HepG2 (cell line): Measurements from ENCODE around the gene ZNF22. TPM values are rescaled to one million over a fixed set of nuclear protein-coding genes. Genes with fewer than 3 reads are reported as not detected.

Experiments used
- E2F2 ChIP-seq: sonication (generic); formaldehyde crosslinking; IDR thresholded peaks from 2 replicates; pipeline ENCODE4 v1.4.0; 2020; ENCODE audit warnings: missing genetic modification reagents, borderline replicate concordance
- FOSL2 ChIP-seq: sonication (generic); formaldehyde crosslinking; IDR thresholded peaks from 2 replicates; pipeline ENCODE4 v1.4.0; 2020; ENCODE audit warnings: missing genetic modification reagents
- JUND ChIP-seq: sonication (generic); formaldehyde crosslinking; IDR thresholded peaks from 2 replicates; pipeline ENCODE4 v1.8.0; 2022; ENCODE audit warnings: mild to moderate bottlenecking, missing genetic modification reagents
- KAT7 ChIP-seq: IDR thresholded peaks from 2 replicates; pipeline ENCODE4 v1.6.1; 2018; ENCODE audit warnings: borderline replicate concordance, missing compliant biosample characterization
- ONECUT2 ChIP-seq: sonication (generic); formaldehyde crosslinking; IDR thresholded peaks from 2 replicates; pipeline ENCODE4 v1.4.0; 2020; ENCODE audit warnings: missing genetic modification reagents
- RXRB ChIP-seq: IDR thresholded peaks from 2 replicates; pipeline ENCODE4 v1.6.1; 2016; ENCODE audit warnings: borderline replicate concordance, missing genetic modification reagents, missing compliant biosample characterization
- ZEB1 ChIP-seq: IDR thresholded peaks from 2 replicates; pipeline ENCODE4 v1.6.1; 2012; ENCODE audit warnings: mild to moderate bottlenecking, low read depth, inconsistent platforms; ENCODE audit not compliant: insufficient replicate concordance
- ZFYVE20 ChIP-seq: sonication (generic); formaldehyde crosslinking; IDR thresholded peaks from 2 replicates; pipeline ENCODE4 v1.8.0; 2023; ENCODE audit warnings: low read depth, mild to moderate bottlenecking, moderate library complexity, missing genetic modification reagents, borderline replicate concordance
- ZNF101 ChIP-seq: sonication (generic); formaldehyde crosslinking; IDR thresholded peaks from 2 replicates; pipeline ENCODE4 v1.4.0; 2020; ENCODE audit warnings: mild to moderate bottlenecking, low read depth, missing genetic modification reagents, borderline replicate concordance
- ZNF160 ChIP-seq: sonication (generic); formaldehyde crosslinking; IDR thresholded peaks from 2 replicates; pipeline ENCODE4 v1.8.0; 2022; ENCODE audit warnings: mild to moderate bottlenecking, inconsistent platforms, missing genetic modification reagents
- ZNF260 ChIP-seq: sonication (generic); formaldehyde crosslinking; IDR thresholded peaks from 2 replicates; pipeline ENCODE4 v1.4.0; 2020; ENCODE audit warnings: missing genetic modification reagents, low read depth, mild to moderate bottlenecking, borderline replicate concordance
- ZNF350 ChIP-seq: sonication (generic); formaldehyde crosslinking; IDR thresholded peaks from 2 replicates; pipeline ENCODE4 v1.4.0; 2020; ENCODE audit warnings: mild to moderate bottlenecking, low read depth, missing genetic modification reagents, borderline replicate concordance
- ZSCAN31 ChIP-seq: sonication (generic); formaldehyde crosslinking; IDR thresholded peaks from 2 replicates; pipeline ENCODE4 v1.5.0; 2020; ENCODE audit warnings: low read depth, mild to moderate bottlenecking, missing genetic modification reagents
- polyA plus RNA-seq, 8 experiments: library from polyadenylated mRNA; depleted of rRNA in 3 of 8; stranded (reverse) in 7 of 8; unstranded in 1 of 8; fragments of >200 nt; fragmentation: Illumina TruSeq in 4 of 8; extraction: Trizol in 4 of 8; gene quantifications; 2 replicates each; pipeline versions ENCODE4 v1.2.1 to v1.2.3, GENCODE V29; 2011 to 2016; ENCODE audit warnings: low read depth in 4 of 8, missing spikeins in 1 of 8, mixed read lengths in 1 of 8; ENCODE audit not compliant: insufficient read depth in 1 of 8
- total RNA-seq, 5 experiments: library from RNA; depleted of rRNA; stranded (reverse); fragments of >200 nt; fragmentation: Illumina TruSeq; extraction: Trizol; gene quantifications; 2 replicates each; pipeline ENCODE4 v1.2.3, GENCODE V29; 2016; ENCODE audit warnings: low read depth in 1 of 5
- TF ChIP-seq, protein P1 (sequence below): sonication (generic); formaldehyde crosslinking; conservative IDR thresholded peaks from 2 replicates; pipeline ENCODE4 v1.4.0; 2020; ENCODE audit warnings: missing genetic modification reagents
- TF ChIP-seq, protein P2 (sequence below): sonication (generic); formaldehyde crosslinking; IDR thresholded peaks from 2 replicates; pipeline ENCODE4 v1.5.0; 2020; ENCODE audit warnings: missing genetic modification reagents
- TF ChIP-seq, protein P3 (sequence below): sonication (generic); formaldehyde crosslinking; IDR thresholded peaks from 2 replicates; pipeline ENCODE4 v1.4.0; 2020; ENCODE audit warnings: missing genetic modification reagents
- TF ChIP-seq, protein P4 (sequence below): sonication (generic); formaldehyde crosslinking; IDR thresholded peaks from 2 replicates; pipeline ENCODE4 v1.4.0; 2020; ENCODE audit warnings: missing genetic modification reagents

The ZNF22 gene
- total and polyA plus RNA-seq, 2 of the 13 experiments (the other 11 are each of a cell fraction or from before 2014, with no cell fraction given) = 0.40 to 1.3 TPM

DNA sequence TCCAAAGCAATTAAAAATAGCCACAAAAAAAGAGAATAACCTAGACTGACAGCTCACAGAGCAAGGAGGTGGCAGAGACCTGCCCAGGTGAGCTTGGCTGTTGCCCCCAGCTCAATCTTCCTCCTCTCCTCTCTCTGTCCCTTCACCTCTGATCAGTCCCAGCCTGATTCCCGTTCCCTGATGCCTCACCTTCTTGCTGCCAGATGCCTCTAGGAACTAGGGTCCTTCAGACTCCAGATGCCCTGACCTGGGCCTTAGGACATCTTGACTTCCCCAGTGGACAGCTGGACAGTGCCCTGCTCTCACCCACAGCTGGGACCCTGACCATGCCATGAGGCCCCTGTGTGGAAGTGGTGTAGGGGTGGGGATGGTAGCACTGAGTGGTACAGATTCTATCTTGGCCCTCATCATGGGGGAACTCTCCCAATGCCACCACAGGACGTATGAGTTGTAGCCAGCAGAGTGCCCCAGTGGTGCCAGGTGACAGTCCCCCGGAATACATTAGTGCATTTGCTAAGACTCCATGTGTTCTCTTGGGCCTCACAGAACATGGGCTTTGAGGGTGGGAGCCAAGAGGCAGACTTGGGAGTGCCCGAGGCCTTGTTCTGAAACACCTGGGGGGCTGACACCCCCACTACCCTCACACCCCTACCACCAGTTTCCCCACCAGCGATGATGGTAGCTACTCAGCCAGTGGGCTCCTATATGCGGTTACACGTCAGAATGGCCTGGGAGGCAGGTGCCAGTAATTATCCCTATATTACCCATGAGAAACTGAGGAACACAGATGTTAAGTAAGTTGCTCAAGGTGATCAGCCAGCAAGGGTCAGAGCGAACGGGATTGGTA lies 24.1 kb upstream of the ZNF22 start (continued):
- TF ChIP-seq, protein P1, sequence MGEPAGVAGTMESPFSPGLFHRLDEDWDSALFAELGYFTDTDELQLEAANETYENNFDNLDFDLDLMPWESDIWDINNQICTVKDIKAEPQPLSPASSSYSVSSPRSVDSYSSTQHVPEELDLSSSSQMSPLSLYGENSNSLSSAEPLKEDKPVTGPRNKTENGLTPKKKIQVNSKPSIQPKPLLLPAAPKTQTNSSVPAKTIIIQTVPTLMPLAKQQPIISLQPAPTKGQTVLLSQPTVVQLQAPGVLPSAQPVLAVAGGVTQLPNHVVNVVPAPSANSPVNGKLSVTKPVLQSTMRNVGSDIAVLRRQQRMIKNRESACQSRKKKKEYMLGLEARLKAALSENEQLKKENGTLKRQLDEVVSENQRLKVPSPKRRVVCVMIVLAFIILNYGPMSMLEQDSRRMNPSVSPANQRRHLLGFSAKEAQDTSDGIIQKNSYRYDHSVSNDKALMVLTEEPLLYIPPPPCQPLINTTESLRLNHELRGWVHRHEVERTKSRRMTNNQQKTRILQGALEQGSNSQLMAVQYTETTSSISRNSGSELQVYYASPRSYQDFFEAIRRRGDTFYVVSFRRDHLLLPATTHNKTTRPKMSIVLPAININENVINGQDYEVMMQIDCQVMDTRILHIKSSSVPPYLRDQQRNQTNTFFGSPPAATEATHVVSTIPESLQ (CRISPR knock-in tag) = no peak
- peak; percentile 55; the same call in 1 of the 2 replicates for TF ChIP-seq FOSL2 (CRISPR knock-in tag)
- TF ChIP-seq, protein P2, sequence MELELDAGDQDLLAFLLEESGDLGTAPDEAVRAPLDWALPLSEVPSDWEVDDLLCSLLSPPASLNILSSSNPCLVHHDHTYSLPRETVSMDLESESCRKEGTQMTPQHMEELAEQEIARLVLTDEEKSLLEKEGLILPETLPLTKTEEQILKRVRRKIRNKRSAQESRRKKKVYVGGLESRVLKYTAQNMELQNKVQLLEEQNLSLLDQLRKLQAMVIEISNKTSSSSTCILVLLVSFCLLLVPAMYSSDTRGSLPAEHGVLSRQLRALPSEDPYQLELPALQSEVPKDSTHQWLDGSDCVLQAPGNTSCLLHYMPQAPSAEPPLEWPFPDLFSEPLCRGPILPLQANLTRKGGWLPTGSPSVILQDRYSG (CRISPR knock-in tag) = 0 out of 2 replicates have a peak, but pooled peaks have one; percentile 8
- TF ChIP-seq ZEB1 = peak; percentile 15
- TF ChIP-seq ZSCAN31 (CRISPR knock-in tag) = peak; percentile 57; the same call in 1 of the 2 replicates
- peak; percentile 44; the same call in 1 of the 2 replicates for TF ChIP-seq JUND (CRISPR knock-in tag)
- peak; percentile 32; the same call in 1 of the 2 replicates for TF ChIP-seq RXRB (CRISPR knock-in tag)
- no peak for TF ChIP-seq ONECUT2
- TF ChIP-seq ZNF260 (CRISPR knock-in tag) = no peak
- TF ChIP-seq, protein P3, sequence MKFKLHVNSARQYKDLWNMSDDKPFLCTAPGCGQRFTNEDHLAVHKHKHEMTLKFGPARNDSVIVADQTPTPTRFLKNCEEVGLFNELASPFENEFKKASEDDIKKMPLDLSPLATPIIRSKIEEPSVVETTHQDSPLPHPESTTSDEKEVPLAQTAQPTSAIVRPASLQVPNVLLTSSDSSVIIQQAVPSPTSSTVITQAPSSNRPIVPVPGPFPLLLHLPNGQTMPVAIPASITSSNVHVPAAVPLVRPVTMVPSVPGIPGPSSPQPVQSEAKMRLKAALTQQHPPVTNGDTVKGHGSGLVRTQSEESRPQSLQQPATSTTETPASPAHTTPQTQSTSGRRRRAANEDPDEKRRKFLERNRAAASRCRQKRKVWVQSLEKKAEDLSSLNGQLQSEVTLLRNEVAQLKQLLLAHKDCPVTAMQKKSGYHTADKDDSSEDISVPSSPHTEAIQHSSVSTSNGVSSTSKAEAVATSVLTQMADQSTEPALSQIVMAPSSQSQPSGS = no peak
- TF ChIP-seq, protein P4, sequence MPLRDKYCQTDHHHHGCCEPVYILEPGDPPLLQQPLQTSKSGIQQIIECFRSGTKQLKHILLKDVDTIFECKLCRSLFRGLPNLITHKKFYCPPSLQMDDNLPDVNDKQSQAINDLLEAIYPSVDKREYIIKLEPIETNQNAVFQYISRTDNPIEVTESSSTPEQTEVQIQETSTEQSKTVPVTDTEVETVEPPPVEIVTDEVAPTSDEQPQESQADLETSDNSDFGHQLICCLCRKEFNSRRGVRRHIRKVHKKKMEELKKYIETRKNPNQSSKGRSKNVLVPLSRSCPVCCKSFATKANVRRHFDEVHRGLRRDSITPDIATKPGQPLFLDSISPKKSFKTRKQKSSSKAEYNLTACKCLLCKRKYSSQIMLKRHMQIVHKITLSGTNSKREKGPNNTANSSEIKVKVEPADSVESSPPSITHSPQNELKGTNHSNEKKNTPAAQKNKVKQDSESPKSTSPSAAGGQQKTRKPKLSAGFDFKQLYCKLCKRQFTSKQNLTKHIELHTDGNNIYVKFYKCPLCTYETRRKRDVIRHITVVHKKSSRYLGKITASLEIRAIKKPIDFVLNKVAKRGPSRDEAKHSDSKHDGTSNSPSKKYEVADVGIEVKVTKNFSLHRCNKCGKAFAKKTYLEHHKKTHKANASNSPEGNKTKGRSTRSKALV (CRISPR knock-in tag) = peak; percentile 61
- TF ChIP-seq ZFYVE20 = peak; percentile 62; the same call in 1 of the 2 replicates
- TF ChIP-seq E2F2 = peak; percentile 57
- peak; percentile 65; the same call in 1 of the 2 replicates for TF ChIP-seq KAT7 (CRISPR knock-in tag)
- no peak for TF ChIP-seq ZNF101
- TF ChIP-seq ZNF160 (CRISPR knock-in tag) = no peak
- TF ChIP-seq ZNF350 = peak; percentile 54
